Activated CD8-positive, alpha-beta memory T cell treated with anti-CD3 and anti-CD28 coated beads, Interleukin-2, amount 10 ng/mL, durations not matched to agents 7 days and 5 days (primary cell): Measurements from ENCODE around the gene ARHGAP45. TPM values are rescaled to one million over a fixed set of nuclear protein-coding genes. Genes with fewer than 3 reads are reported as not detected.

Experiments used
- ATAC-seq: fragments of 150-1000 bp; cut with Tn5 transposase; one replicate; pipeline ENCODE4 v1.10.0; 2021; ENCODE audit warnings: moderate library complexity
- CTCF ChIA-PET: fragments of 350-600 bp; sonication (Branson Sonifier 250); formaldehyde crosslinking; loops from one replicate; lab custom pipeline; 2021; ENCODE audit warnings: antibody characterized with exemption; lab: Charles Lee
- DNase-seq: peaks from one replicate; pipeline ENCODE4 v3.0.0-alpha.2; 2020
- H3K27ac Mint-ChIP-seq: one replicate; pipeline ENCODE4 v1.8.0; 2021; ENCODE audit warnings: mild to moderate bottlenecking, mixed read lengths
- H3K27me3 Mint-ChIP-seq: one replicate; pipeline ENCODE4 v1.8.0; 2021; ENCODE audit warnings: mixed read lengths
- H3K36me3 Mint-ChIP-seq: one replicate; pipeline ENCODE4 v1.8.0; 2021; ENCODE audit warnings: mild to moderate bottlenecking, mixed read lengths
- H3K4me1 Mint-ChIP-seq: one replicate; pipeline ENCODE4 v1.8.0; 2021; ENCODE audit warnings: mixed read lengths
- H3K4me3 Mint-ChIP-seq: one replicate; pipeline ENCODE4 v1.8.0; 2021; ENCODE audit warnings: mild to moderate bottlenecking, moderate library complexity, mixed read lengths
- H3K9me3 Mint-ChIP-seq: one replicate; pipeline ENCODE4 v1.8.0; 2022; ENCODE audit warnings: low read depth, mixed read lengths
- total RNA-seq, 2 experiments: library from RNA; stranded (reverse); gene quantifications; one replicate each; pipeline ENCODE4 v1.2.3, GENCODE V29; 2021

ARHGAP45 gene
- total RNA-seq, 2 experiments from 2014 or later: 361 to 481 TPM

GRCh38 chr19:1041835-1042685, 24.9 kb upstream of the ARHGAP45 start:
- CTCF ChIA-PET: interaction anchor here (0.9 to 8.5 kb wide), 5 partner anchors 9 to 24 kb away, joined by 3 to 76 read pairs (median 6); partner anchors contain the start of genes ARHGAP45 and CNN2
- H3K36me3 Mint-ChIP-seq: peaks cover 16% of the 10 kb centered on the region
- no peak overlapping the region for H3K27ac Mint-ChIP-seq
- H3K4me1 Mint-ChIP-seq: peaks cover 39% of the 10 kb centered on the region
- no peak for ATAC-seq
- H3K27me3 Mint-ChIP-seq: no peaks in the 10 kb centered on the region
- H3K9me3 Mint-ChIP-seq: no peaks in the 10 kb centered on the region
- peak; percentile 41 for DNase-seq
- H3K4me3 Mint-ChIP-seq: no peak overlapping the region

GRCh38 chr19:1042689-1043511, 24.1 kb upstream of the ARHGAP45 start:
- peaks cover 11% of the 10 kb centered on the region for H3K36me3 Mint-ChIP-seq
- ATAC-seq (no peak), DNase-seq (peak; percentile 40)
- H3K4me1 Mint-ChIP-seq: peaks cover 32% of the 10 kb centered on the region
- no peak overlapping the region for H3K27ac Mint-ChIP-seq
- H3K27me3 Mint-ChIP-seq: no peaks in the 10 kb centered on the region
- no peaks in the 10 kb centered on the region for H3K9me3 Mint-ChIP-seq
- no peak overlapping the region for H3K4me3 Mint-ChIP-seq
- CTCF ChIA-PET: interaction anchor here (0.9 to 8.5 kb wide), 2 partner anchors 15 to 22 kb away, joined by 3 to 76 read pairs; partner anchors contain the start of gene CNN2

GRCh38 chr19:1045247-1045603, 21.7 kb upstream of the ARHGAP45 start:
- peaks cover 13% of the 10 kb centered on the region for H3K4me1 Mint-ChIP-seq
- H3K36me3 Mint-ChIP-seq: peaks cover 3% of the 10 kb centered on the region
- ATAC-seq (peak; percentile 61), DNase-seq (peak; percentile 86)
- no peak overlapping the region for H3K27ac Mint-ChIP-seq
- CTCF ChIA-PET: no interaction called here
- no peaks in the 10 kb centered on the region for H3K9me3 Mint-ChIP-seq
- no peaks in the 10 kb centered on the region for H3K27me3 Mint-ChIP-seq
- no peak overlapping the region for H3K4me3 Mint-ChIP-seq

DNA sequence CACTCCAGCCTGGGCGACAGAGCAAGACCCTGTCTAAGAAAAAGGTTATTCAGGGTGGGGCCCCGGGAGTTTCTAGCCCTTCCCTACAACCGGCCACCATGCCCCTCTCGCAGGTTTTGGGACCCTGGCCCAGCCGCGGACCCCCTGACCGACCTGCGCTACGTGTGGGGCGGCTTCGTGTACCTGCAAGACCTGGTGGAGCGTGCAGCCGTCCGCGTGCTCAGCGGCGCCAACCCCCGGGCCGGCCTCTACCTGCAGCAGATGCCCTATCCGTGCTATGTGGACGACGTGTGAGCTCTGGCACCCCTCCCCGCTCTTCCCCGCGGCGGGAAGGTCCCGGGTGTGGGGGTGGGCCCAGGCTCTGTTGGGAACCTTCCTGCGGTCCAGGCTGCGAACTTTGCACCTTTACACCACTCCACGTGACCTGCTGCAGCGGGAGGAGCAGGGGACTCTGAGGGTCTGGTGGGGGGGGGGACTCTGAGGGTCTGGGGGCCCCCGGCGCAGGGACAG, 20.8 kb upstream of the ARHGAP45 start:
- H3K4me1 Mint-ChIP-seq: peaks cover 9% of the 10 kb centered on the region
- CTCF ChIA-PET: no interaction called here
- no peak overlapping the region for H3K27ac Mint-ChIP-seq
- no peaks in the 10 kb centered on the region for H3K27me3 Mint-ChIP-seq
- no peaks in the 10 kb centered on the region for H3K9me3 Mint-ChIP-seq
- H3K36me3 Mint-ChIP-seq: peaks cover 3% of the 10 kb centered on the region
- no peak for ATAC-seq
- H3K4me3 Mint-ChIP-seq: no peak overlapping the region
- no peak for DNase-seq

GRCh38 chr19:1046836-1047695, 19.9 kb upstream of the ARHGAP45 start:
- Mint-ChIP-seq H3K4me1 (peaks cover 5% of the 10 kb centered on the region), H3K9me3 (no peaks in the 10 kb centered on the region), H3K4me3 (no peak overlapping the region), H3K27ac (no peak overlapping the region), H3K36me3 (peaks cover 3% of the 10 kb centered on the region), H3K27me3 (no peaks in the 10 kb centered on the region)
- CTCF ChIA-PET: interaction anchor here (1.0 to 1.7 kb wide), 4 partner anchors 11 to 46 kb away, joined by 3 to 4 read pairs (median 4); partner anchors contain the start of gene CNN2
- DNase-seq (no peak), ATAC-seq (no peak)

DNA sequence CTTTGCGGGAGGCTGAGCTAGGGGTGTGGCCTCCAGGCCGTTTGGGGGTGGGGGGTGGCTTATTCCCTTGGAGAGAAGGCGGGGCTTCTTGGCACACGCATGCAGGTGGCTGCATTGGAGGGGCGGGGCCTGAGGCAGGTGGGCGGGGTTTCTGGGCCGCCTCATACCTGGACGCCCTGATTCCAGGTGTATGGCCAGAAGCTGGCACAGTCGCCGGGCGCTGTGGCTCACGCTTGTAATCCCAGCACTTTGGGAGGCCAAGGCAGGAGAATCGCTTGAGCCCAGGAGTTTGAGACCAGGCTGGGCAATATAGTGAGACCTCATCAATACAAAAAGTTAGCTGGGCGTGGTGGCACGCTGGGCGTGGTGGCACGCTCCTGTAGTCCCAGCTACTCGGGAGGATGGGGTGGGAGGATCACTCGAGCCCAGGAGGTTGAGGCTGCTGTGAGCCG, 19.2 kb upstream of the ARHGAP45 start:
- CTCF ChIA-PET: interaction anchor here (1.0 to 1.7 kb wide), 4 partner anchors 10 to 46 kb away, joined by 3 to 4 read pairs (median 4); partner anchors contain the start of gene CNN2
- Mint-ChIP-seq H3K4me3 (no peak overlapping the region), H3K4me1 (peaks cover 3% of the 10 kb centered on the region), H3K27ac (no peak overlapping the region), H3K27me3 (no peaks in the 10 kb centered on the region), H3K36me3 (peaks cover 3% of the 10 kb centered on the region), H3K9me3 (no peaks in the 10 kb centered on the region)
- ATAC-seq (no peak), DNase-seq (no peak)

DNA sequence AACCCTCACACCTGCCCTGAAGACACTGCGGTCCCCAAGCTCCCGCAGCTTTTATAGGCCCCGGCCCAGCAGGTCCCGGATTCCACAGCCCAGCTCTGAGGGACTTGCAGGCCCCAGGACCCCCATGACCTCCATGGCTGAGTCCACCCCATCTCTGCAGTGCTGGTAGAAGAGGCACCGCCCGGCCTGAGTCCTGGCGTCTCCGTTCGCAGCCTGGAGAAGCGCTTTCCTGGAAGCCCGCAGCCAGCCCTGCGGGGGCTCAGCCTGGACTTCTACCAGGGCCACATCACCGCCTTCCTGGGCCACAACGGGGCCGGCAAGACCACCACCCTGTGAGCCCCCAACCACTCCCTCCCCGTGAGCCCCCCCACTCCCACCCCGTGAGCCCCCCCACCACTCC, 17.9 kb upstream of the ARHGAP45 start:
- DNase-seq (no peak), ATAC-seq (no peak)
- H3K36me3 Mint-ChIP-seq: peaks cover 3% of the 10 kb centered on the region
- peaks cover 3% of the 10 kb centered on the region for H3K4me1 Mint-ChIP-seq
- no peaks in the 10 kb centered on the region for H3K9me3 Mint-ChIP-seq
- H3K27ac Mint-ChIP-seq: no peak overlapping the region
- CTCF ChIA-PET: interaction anchor here (1.0 kb wide), 1 partner anchor 17 kb away, joined by 5 read pairs; no protein-coding TSS in a partner anchor
- no peak overlapping the region for H3K4me3 Mint-ChIP-seq
- H3K27me3 Mint-ChIP-seq: no peaks in the 10 kb centered on the region

GRCh38 chr19:1049800-1050199, 17.2 kb upstream of the ARHGAP45 start:
- H3K4me1 Mint-ChIP-seq: peaks cover 3% of the 10 kb centered on the region
- no peaks in the 10 kb centered on the region for H3K27me3 Mint-ChIP-seq
- no peak overlapping the region for H3K27ac Mint-ChIP-seq
- peaks cover 3% of the 10 kb centered on the region for H3K36me3 Mint-ChIP-seq
- DNase-seq (no peak), ATAC-seq (no peak)
- H3K9me3 Mint-ChIP-seq: no peaks in the 10 kb centered on the region
- no peak overlapping the region for H3K4me3 Mint-ChIP-seq
- CTCF ChIA-PET: no interaction called here

DNA sequence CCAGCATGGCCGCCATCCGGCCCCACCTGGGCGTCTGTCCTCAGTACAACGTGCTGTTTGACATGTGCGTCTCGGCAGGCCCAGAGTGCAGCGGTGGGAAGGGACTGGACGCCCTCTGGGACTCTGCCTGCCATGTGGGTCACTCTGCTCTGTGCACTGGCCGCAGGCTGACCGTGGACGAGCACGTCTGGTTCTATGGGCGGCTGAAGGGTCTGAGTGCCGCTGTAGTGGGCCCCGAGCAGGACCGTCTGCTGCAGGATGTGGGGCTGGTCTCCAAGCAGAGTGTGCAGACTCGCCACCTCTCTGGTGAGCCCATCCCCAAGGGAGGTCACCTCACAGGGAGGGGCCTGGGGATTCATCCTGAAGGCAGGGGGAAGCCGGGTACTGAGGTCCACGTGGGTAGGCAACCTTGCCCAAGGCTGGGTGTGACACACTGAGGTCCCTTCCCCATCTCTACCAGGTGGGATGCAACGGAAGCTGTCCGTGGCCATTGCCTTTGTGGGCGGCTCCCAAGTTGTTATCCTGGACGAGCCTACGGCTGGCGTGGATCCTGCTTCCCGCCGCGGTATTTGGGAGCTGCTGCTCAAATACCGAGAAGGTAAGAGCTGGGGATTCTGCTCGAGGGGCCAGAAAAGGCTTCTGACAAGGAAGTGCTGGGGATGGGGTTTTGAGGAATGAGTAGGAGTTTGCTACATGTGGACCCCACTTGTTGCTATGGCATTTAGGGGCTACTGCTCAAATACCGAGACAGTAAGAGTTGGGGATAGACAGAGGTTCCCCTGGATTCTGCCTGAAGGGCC, 15.8 kb upstream of the ARHGAP45 start:
- H3K36me3 Mint-ChIP-seq: peaks cover 2% of the 10 kb centered on the region
- ATAC-seq (no peak), DNase-seq (peak; percentile 40)
- H3K4me3 Mint-ChIP-seq: no peak overlapping the region
- H3K4me1 Mint-ChIP-seq: peaks cover 3% of the 10 kb centered on the region
- CTCF ChIA-PET: interaction anchor here (1.5 kb wide), 1 partner anchor 10 kb away, joined by 4 read pairs; no protein-coding TSS in a partner anchor
- no peaks in the 10 kb centered on the region for H3K9me3 Mint-ChIP-seq
- no peaks in the 10 kb centered on the region for H3K27me3 Mint-ChIP-seq
- H3K27ac Mint-ChIP-seq: no peak overlapping the region

- no peak overlapping the region for H3K4me3 Mint-ChIP-seq
- DNase-seq (no peak), ATAC-seq (no peak)
- peaks cover 8% of the 10 kb centered on the region for H3K36me3 Mint-ChIP-seq
- H3K27ac Mint-ChIP-seq: no peak overlapping the region
- no peaks in the 10 kb centered on the region for H3K9me3 Mint-ChIP-seq
- H3K27me3 Mint-ChIP-seq: no peaks in the 10 kb centered on the region
- peaks cover 3% of the 10 kb centered on the region for H3K4me1 Mint-ChIP-seq
- CTCF ChIA-PET: interaction anchor here (1.5 kb wide), 1 partner anchor 11 kb away, joined by 4 read pairs; no protein-coding TSS in a partner anchor
Measured at GRCh38 chr19:1051791-1052190, 15.2 kb upstream of the ARHGAP45 start.

GRCh38 chr19:1052349-1052975, 14.5 kb upstream of the ARHGAP45 start:
- no peaks in the 10 kb centered on the region for H3K9me3 Mint-ChIP-seq
- ATAC-seq (no peak), DNase-seq (no peak)
- CTCF ChIA-PET: no interaction called here
- peaks cover 11% of the 10 kb centered on the region for H3K36me3 Mint-ChIP-seq
- H3K4me1 Mint-ChIP-seq: peaks cover 3% of the 10 kb centered on the region
- peak overlapping the region; percentile 24 for H3K27ac Mint-ChIP-seq
- no peak overlapping the region for H3K4me3 Mint-ChIP-seq
- H3K27me3 Mint-ChIP-seq: no peaks in the 10 kb centered on the region
